GM23338 (cell line): ENCODE measurements around the gene WSB2. TPM values are rescaled to one million over a fixed set of nuclear protein-coding genes. Genes with fewer than 3 reads are reported as not detected.
A peak's percentile ranks its signal among the peaks of the same experiment; 100 is the strongest.

Source experiments
- ATAC-seq: fragments of 200-7000 bp; cut with Tn5 transposase; 3 replicates; pipeline ENCODE4 v1.9.1; 2020
- DNase-seq: peaks from one replicate; pipeline ENCODE4 v3.0.0-alpha.2; 2015; ENCODE audit warnings: low spot score
- H2AFZ ChIP-seq: fragments of 200-600 bp; sonication (generic); 2 replicates; pipeline ENCODE4 v1.8.0; 2016; ENCODE audit warnings: antibody characterized with exemption, mild to moderate bottlenecking, moderate library complexity
- H3F3A ChIP-seq: fragments of 200-600 bp; sonication (generic); replicated peaks from 2 replicates; pipeline ENCODE4 v1.8.0; 2017; ENCODE audit warnings: antibody characterized with exemption, mixed run types, low read depth
- H3K27ac ChIP-seq: fragments of 200-600 bp; sonication (generic); 2 replicates; pipeline ENCODE4 v1.6.1; 2016; ENCODE audit warnings: low read depth
- H3K27me3 ChIP-seq: fragments of 200-600 bp; sonication (generic); 2 replicates; pipeline ENCODE4 v1.8.0; 2016; ENCODE audit warnings: mild to moderate bottlenecking, mixed run types, moderate library complexity; ENCODE audit not compliant: insufficient read depth
- H3K36me3 ChIP-seq: fragments of 200-600 bp; sonication (generic); 2 replicates; pipeline ENCODE4 v1.8.0; 2016; ENCODE audit warnings: mild to moderate bottlenecking; ENCODE audit not compliant: insufficient read depth
- H3K4me1 ChIP-seq: fragments of 200-600 bp; sonication (generic); 2 replicates; pipeline ENCODE4 v1.8.0; 2016; ENCODE audit warnings: mild to moderate bottlenecking, moderate library complexity; ENCODE audit not compliant: insufficient read depth
- H3K4me2 ChIP-seq: fragments of 200-600 bp; sonication (generic); 2 replicates; pipeline ENCODE4 v1.7.1; 2017; ENCODE audit warnings: mixed run types
- H3K4me3 ChIP-seq: fragments of 200-600 bp; sonication (generic); 2 replicates; pipeline ENCODE4 v1.6.1; 2016; ENCODE audit warnings: mixed run types
- H3K79me2 ChIP-seq: fragments of 200-600 bp; sonication (generic); replicated peaks from 2 replicates; pipeline ENCODE4 v1.8.0; 2017; ENCODE audit warnings: mild to moderate bottlenecking; ENCODE audit not compliant: insufficient read depth
- H3K9me2 ChIP-seq: fragments of 200-600 bp; sonication (generic); 2 replicates; pipeline ENCODE4 v1.8.0; 2017; ENCODE audit not compliant: insufficient read depth
- H4K20me1 ChIP-seq: fragments of 200-600 bp; sonication (generic); replicated peaks from 2 replicates; pipeline ENCODE4 v1.8.0; 2017; ENCODE audit warnings: mild to moderate bottlenecking; ENCODE audit not compliant: insufficient read depth
- H3K27ac Mint-ChIP-seq: 2 replicates; pipeline ENCODE4 v1.8.0; 2020; ENCODE audit warnings: inconsistent platforms, mild to moderate bottlenecking, moderate library complexity, mixed read lengths
- H3K27me3 Mint-ChIP-seq: 3 replicates; pipeline ENCODE4 v1.8.0; 2022; ENCODE audit warnings: low read depth, mild to moderate bottlenecking, moderate library complexity, mixed read lengths, inconsistent platforms; ENCODE audit not compliant: insufficient read depth, poor library complexity
- H3K36me3 Mint-ChIP-seq: 3 replicates; pipeline ENCODE4 v1.8.0; 2021; ENCODE audit warnings: low read depth, mild to moderate bottlenecking, inconsistent platforms, moderate library complexity, mixed read lengths
- H3K4me1 Mint-ChIP-seq: 3 replicates; pipeline ENCODE4 v1.8.0; 2020; ENCODE audit warnings: mild to moderate bottlenecking, inconsistent platforms, mixed read lengths
- H3K4me3 Mint-ChIP-seq: 3 replicates; pipeline ENCODE4 v1.8.0; 2021; ENCODE audit warnings: moderate library complexity, mild to moderate bottlenecking, inconsistent platforms, mixed read lengths
- H3K9me3 Mint-ChIP-seq: 3 replicates; pipeline ENCODE4 v1.8.0; 2020; ENCODE audit warnings: moderate library complexity, mild to moderate bottlenecking, inconsistent platforms, mixed read lengths
- CREB1 ChIP-seq: fragments of 250-450 bp; sonication (Bioruptor Pico); IDR thresholded peaks from 2 replicates; pipeline ENCODE4 v1.5.0; 2020; ENCODE audit warnings: low read depth, mild to moderate bottlenecking, moderate library complexity
- EZH2 ChIP-seq: fragments of 200-600 bp; sonication (generic); IDR thresholded peaks from one replicate; pipeline ENCODE4 v1.8.0; 2017; ENCODE audit warnings: antibody characterized with exemption, mild to moderate bottlenecking, low read depth; ENCODE audit not compliant: unreplicated experiment
- JUNB ChIP-seq: IDR thresholded peaks from one replicate; pipeline ENCODE4 v1.6.1; 2016; ENCODE audit warnings: antibody characterized with exemption; ENCODE audit not compliant: unreplicated experiment
- NANOG ChIP-seq: IDR thresholded peaks from 2 replicates; pipeline ENCODE4 v1.6.1; 2016; ENCODE audit warnings: antibody characterized with exemption, borderline replicate concordance
- POLR2AphosphoS5 ChIP-seq: IDR thresholded peaks from 2 replicates; pipeline ENCODE4 v1.6.1; 2016; ENCODE audit warnings: antibody characterized with exemption, low read depth
- STAT1 ChIP-seq: IDR thresholded peaks from one replicate; pipeline ENCODE4 v1.6.1; 2016; ENCODE audit warnings: antibody characterized with exemption; ENCODE audit not compliant: unreplicated experiment
- ZNF331 ChIP-seq: fragments of 250-450 bp; sonication (Bioruptor Pico); IDR thresholded peaks from 2 replicates; pipeline ENCODE4 v1.5.0; 2020; ENCODE audit warnings: low read depth, mild to moderate bottlenecking, moderate library complexity
- polyA plus RNA-seq: library from polyadenylated mRNA; unstranded; fragments of >200 nt; fragmentation: Nextera tagmentation; extraction: Ambion mirVana; gene quantifications from 2 replicates; pipeline ENCODE4 v1.2.1, GENCODE V29; 2016
- total RNA-seq: library from RNA; depleted of rRNA; stranded (reverse); fragments of >200 nt; shearing (Covaris generic); gene quantifications from 2 replicates; pipeline ENCODE4 v1.2.3, GENCODE V29; 2014
- TF ChIP-seq, protein P1 (sequence below), 2 experiments: fragments of 200-600 bp in 1 of 2; sonication (generic) in 1 of 2; conservative IDR thresholded peaks; 2 replicates each; pipeline versions ENCODE4 v1.5.1 to v1.6.1; 2016 to 2017; ENCODE audit warnings: antibody characterized with exemption in 2 of 2, low read depth in 2 of 2, mild to moderate bottlenecking in 2 of 2, moderate library complexity in 1 of 2
- TF ChIP-seq, protein P2 (sequence below): IDR thresholded peaks from one replicate; pipeline ENCODE4 v1.6.1; 2018; ENCODE audit warnings: antibody characterized with exemption; ENCODE audit not compliant: unreplicated experiment

Gene WSB2
- total and polyA plus RNA-seq, 2 experiments from 2014 or later, result 36.6 to 60.8 TPM

DNA sequence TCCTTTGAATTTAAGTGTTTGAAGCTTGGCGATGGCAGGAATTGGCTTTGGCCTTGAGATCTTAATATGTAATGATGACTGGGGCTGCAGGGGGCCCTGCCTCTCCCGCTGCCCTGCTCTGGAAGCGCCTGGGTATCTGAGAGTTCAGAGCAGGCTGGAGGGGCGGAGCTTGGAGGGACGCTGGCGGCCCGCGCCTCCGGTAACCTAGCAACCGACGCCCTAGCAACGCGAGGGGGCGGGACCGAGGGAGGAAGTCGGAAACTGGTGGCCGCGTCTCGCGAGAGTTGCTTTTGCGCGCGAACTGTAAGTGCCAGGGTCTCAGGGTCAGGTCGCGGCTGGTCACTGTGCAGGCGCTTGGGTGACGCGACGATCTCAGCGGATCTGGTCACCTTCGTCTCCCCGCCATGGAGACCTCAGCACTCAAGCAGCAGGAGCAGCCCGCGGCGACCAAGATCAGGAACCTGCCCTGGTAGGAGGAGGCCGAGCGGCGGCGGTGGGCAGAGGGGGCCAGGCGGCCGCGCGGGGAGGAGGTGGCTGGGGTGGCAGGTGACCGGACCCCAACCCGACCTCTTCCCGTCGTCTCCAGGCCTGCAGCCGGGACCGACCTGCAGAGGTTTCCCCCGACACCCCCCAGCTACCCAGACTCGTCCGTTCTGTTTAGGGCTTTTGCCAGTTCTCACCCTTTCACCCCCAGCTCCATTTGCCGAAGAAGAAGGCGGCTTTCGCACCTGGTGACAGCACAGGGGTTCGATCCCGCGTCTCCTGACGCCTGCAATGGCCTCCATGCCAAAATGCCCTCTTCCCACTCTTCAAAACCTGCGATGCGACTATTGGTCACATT is 44.3 kb downstream of the WSB2 start, which contains the start of gene RFC5 (continued):
- TF ChIP-seq NANOG, result no peak
- peak; percentile 96 for TF ChIP-seq POLR2AphosphoS5
- no peak for TF ChIP-seq EZH2

DNA sequence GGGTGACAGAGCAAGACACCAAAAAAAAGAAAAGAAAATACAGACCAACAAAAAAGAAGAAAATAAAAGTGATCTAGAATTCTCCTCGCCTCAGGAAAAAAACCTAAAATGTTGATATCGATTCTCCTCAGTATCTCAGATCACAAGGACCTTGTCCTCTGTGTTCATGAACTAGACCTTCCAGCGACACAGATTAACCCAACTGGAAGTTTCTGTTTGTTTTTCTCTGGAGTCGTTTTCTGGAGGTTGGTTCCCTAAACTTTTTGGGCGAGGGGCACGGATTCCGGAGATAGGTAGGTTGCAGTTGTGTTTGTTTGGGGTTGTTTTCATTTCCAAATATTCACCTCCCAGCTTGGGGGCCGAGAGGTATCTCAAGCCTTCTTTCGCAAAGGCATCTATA is 45.0 kb downstream of the WSB2 start:
- Histone ChIP-seq H3K9me2 (no peaks in the 10 kb centered on the region), H3K27me3 (no peaks in the 10 kb centered on the region), H3K79me2 (peaks cover 27% of the 10 kb centered on the region), H3K4me2 (peak overlapping the region; percentile 81), H3K4me1 (peaks cover 13% of the 10 kb centered on the region), H3K27ac (no peak overlapping the region; the same call in 1 of the 2 replicates), H3F3A (no peaks in the 10 kb centered on the region), H4K20me1 (peaks cover 5% of the 10 kb centered on the region), H3K36me3 (peaks cover 21% of the 10 kb centered on the region), H3K4me3 (peak overlapping the region; percentile 98), H2AFZ (peak overlapping the region; percentile 90)
- Mint-ChIP-seq H3K27ac (no peak overlapping the region), H3K4me1 (peaks cover 13% of the 10 kb centered on the region), H3K27me3 (peaks cover 11% of the 10 kb centered on the region), H3K4me3 (peak overlapping the region; percentile 95), H3K9me3 (no peaks in the 10 kb centered on the region), H3K36me3 (peaks cover 29% of the 10 kb centered on the region)
- TF ChIP-seq STAT1, result no peak
- TF ChIP-seq, protein P1, sequence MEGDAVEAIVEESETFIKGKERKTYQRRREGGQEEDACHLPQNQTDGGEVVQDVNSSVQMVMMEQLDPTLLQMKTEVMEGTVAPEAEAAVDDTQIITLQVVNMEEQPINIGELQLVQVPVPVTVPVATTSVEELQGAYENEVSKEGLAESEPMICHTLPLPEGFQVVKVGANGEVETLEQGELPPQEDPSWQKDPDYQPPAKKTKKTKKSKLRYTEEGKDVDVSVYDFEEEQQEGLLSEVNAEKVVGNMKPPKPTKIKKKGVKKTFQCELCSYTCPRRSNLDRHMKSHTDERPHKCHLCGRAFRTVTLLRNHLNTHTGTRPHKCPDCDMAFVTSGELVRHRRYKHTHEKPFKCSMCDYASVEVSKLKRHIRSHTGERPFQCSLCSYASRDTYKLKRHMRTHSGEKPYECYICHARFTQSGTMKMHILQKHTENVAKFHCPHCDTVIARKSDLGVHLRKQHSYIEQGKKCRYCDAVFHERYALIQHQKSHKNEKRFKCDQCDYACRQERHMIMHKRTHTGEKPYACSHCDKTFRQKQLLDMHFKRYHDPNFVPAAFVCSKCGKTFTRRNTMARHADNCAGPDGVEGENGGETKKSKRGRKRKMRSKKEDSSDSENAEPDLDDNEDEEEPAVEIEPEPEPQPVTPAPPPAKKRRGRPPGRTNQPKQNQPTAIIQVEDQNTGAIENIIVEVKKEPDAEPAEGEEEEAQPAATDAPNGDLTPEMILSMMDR (conservative IDR thresholded peaks at IDR 0.05; ENCODE audit: low read depth in 2 of 2), result no peak
- TF ChIP-seq ZNF331 (CRISPR knock-in tag), result no peak
- TF ChIP-seq, protein P2, sequence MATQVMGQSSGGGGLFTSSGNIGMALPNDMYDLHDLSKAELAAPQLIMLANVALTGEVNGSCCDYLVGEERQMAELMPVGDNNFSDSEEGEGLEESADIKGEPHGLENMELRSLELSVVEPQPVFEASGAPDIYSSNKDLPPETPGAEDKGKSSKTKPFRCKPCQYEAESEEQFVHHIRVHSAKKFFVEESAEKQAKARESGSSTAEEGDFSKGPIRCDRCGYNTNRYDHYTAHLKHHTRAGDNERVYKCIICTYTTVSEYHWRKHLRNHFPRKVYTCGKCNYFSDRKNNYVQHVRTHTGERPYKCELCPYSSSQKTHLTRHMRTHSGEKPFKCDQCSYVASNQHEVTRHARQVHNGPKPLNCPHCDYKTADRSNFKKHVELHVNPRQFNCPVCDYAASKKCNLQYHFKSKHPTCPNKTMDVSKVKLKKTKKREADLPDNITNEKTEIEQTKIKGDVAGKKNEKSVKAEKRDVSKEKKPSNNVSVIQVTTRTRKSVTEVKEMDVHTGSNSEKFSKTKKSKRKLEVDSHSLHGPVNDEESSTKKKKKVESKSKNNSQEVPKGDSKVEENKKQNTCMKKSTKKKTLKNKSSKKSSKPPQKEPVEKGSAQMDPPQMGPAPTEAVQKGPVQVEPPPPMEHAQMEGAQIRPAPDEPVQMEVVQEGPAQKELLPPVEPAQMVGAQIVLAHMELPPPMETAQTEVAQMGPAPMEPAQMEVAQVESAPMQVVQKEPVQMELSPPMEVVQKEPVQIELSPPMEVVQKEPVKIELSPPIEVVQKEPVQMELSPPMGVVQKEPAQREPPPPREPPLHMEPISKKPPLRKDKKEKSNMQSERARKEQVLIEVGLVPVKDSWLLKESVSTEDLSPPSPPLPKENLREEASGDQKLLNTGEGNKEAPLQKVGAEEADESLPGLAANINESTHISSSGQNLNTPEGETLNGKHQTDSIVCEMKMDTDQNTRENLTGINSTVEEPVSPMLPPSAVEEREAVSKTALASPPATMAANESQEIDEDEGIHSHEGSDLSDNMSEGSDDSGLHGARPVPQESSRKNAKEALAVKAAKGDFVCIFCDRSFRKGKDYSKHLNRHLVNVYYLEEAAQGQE, result no peak
- no peak for TF ChIP-seq CREB1
- TF ChIP-seq JUNB, result no peak
- no peak for DNase-seq
- peak; percentile 12 for ATAC-seq
